Frontal cortex (tissue), 4 donors: Measurements from ENCODE around the gene DNASE1L2. TPM values are rescaled to one million over a fixed set of nuclear protein-coding genes. Genes with fewer than 3 reads are reported as not detected.

ENCODE experiments used
- DNase-seq, 2 donors: peaks; one replicate each; pipeline ENCODE4 v3.0.0; 2012; ENCODE audit warnings: low spot score in 2 of 2
- FAIRE-seq: peaks from 2 replicates; lab custom pipeline; 2012; peaks lifted over from hg19 to GRCh38; lab: Jason Lieb, UNC
- small RNA-seq: library from RNA; depleted of rRNA; stranded (forward); fragments of <200 nt; gene quantifications from one replicate; pipeline ENCODE3, GENCODE V24; 2014
- total RNA-seq: library from RNA; depleted of rRNA; stranded (reverse); fragments of >200 nt; gene quantifications from one replicate; pipeline ENCODE4 v1.2.3, GENCODE V29; 2014
- donor health status: control.
- donor health status: control.
- donor health status: control.

Gene DNASE1L2
- total RNA-seq, 1 donor from 2014 or later = 2.4 TPM

- no peak for DNase-seq
- no peak for FAIRE-seq
Observed at GRCh38 chr16:2282262-2282661, 46.0 kb downstream of the DNASE1L2 start.

GRCh38 chr16:2282866-2283555 lies 46.8 kb downstream of the DNASE1L2 start:
- FAIRE-seq (no peak), DNase-seq (no peak)

- DNase-seq = no peak
- no peak for FAIRE-seq
Observed at GRCh38 chr16:2284001-2284770, 47.9 kb downstream of the DNASE1L2 start.

GRCh38 chr16:2284797-2285576 lies 48.7 kb downstream of the DNASE1L2 start:
- FAIRE-seq (no peak), DNase-seq (no peak)

GRCh38 chr16:2285731-2286191 lies 49.5 kb downstream of the DNASE1L2 start:
- DNase-seq = no peak
- FAIRE-seq = no peak

GRCh38 chr16:2286550-2286949 lies 50.3 kb downstream of the DNASE1L2 start:
- no peak for DNase-seq
- FAIRE-seq = no peak

- FAIRE-seq (no peak), DNase-seq (no peak)
Observed at GRCh38 chr16:2287916-2288547, 51.8 kb downstream of the DNASE1L2 start.

Small RNA genes within 50 kb of the gene (small RNA-seq; reads per million reads assigned to genes)
- not detected for gene MIR3677
- gene MIR4717 = not detected

Other genes starting within 250 kb of the DNASE1L2 start
- 71.3 TPM for gene SYNGR3, start 246.5 kb upstream of the DNASE1L2 start, total RNA-seq
- 5.7 TPM for gene ZNF598, start 226.6 kb upstream of the DNASE1L2 start, total RNA-seq
- not detected for gene NPW, start 216.7 kb upstream of the DNASE1L2 start, total RNA-seq
- 13.5 TPM for gene NHERF2, start 209.5 kb upstream of the DNASE1L2 start, total RNA-seq
- gene NTHL1, start 188.6 kb upstream of the DNASE1L2 start, total RNA-seq = 33.4 TPM
- 39.5 TPM for gene TSC2, start 188.5 kb upstream of the DNASE1L2 start, total RNA-seq
- gene PKD1, start 100.5 kb upstream of the DNASE1L2 start, total RNA-seq = 58.3 TPM
- gene RAB26, start 87.8 kb upstream of the DNASE1L2 start, total RNA-seq = 4.1 TPM
- 25.7 TPM for gene TRAF7, start 80.7 kb upstream of the DNASE1L2 start, total RNA-seq
- gene CASKIN1, start 39.8 kb upstream of the DNASE1L2 start, total RNA-seq = 15.9 TPM
- gene MLST8, start 31.0 kb upstream of the DNASE1L2 start, total RNA-seq = 6.9 TPM
- 4.5 TPM for gene BRICD5, start 25.6 kb upstream of the DNASE1L2 start, total RNA-seq
- 10.2 TPM for gene PGP, start 21.6 kb upstream of the DNASE1L2 start, total RNA-seq
- gene E4F1, start 12.9 kb upstream of the DNASE1L2 start, total RNA-seq = 27.3 TPM
- gene ECI1, start 15.1 kb downstream of the DNASE1L2 start, total RNA-seq = 10.2 TPM
- 81.1 TPM for gene RNPS1, start 31.7 kb downstream of the DNASE1L2 start, total RNA-seq
- 36.3 TPM for gene ABCA3, start 104.3 kb downstream of the DNASE1L2 start, total RNA-seq
- 12.6 TPM for gene CCNF, start 193.0 kb downstream of the DNASE1L2 start, total RNA-seq
- 7.7 TPM for gene TEDC2, start 223.7 kb downstream of the DNASE1L2 start, total RNA-seq
- 3.3 TPM for gene NTN3, start 234.9 kb downstream of the DNASE1L2 start, total RNA-seq
- 24.5 TPM for gene TBC1D24, start 238.7 kb downstream of the DNASE1L2 start, total RNA-seq